B cell (primary cell): Measurements from ENCODE around the gene NAIF1. TPM values are rescaled to one million over a fixed set of nuclear protein-coding genes. Genes with fewer than 3 reads are reported as not detected.
"Not testable (repeated sequence)": the region's sequence is repeated elsewhere in the genome, so short reads cannot be mapped to it uniquely, and the experiment has no call there.

Experiments used
- ATAC-seq: fragments of 200-7000 bp; cut with Tn5 transposase; one replicate; pipeline ENCODE4 v1.10.0; 2021; ENCODE audit warnings: low read depth, mild to moderate bottlenecking, moderate number of reproducible peaks, moderate library complexity
- CTCF ChIA-PET: fragments of 350-600 bp; sonication (Branson Sonifier 250); formaldehyde crosslinking; loops from one replicate; lab custom pipeline; 2021; ENCODE audit warnings: antibody characterized with exemption, inconsistent platforms; lab: Charles Lee
- POLR2A ChIA-PET: fragments of 350-600 bp; sonication (Branson Sonifier 250); formaldehyde crosslinking; loops from one replicate; lab custom pipeline; 2021; ENCODE audit warnings: antibody characterized with exemption; lab: Charles Lee
- DNase-seq: peaks from one replicate; pipeline ENCODE4 v3.0.0; 2013
- H2AFZ ChIP-seq: 2 replicates; pipeline ENCODE4 v1.6.1; 2012; ENCODE audit warnings: mild to moderate bottlenecking, low read depth, low read length; ENCODE audit not compliant: insufficient read depth, poor library complexity, severe bottlenecking
- H3K27ac ChIP-seq, 2 donors: 1 replicate in 1 of 2; 2 replicates in 1 of 2; pipeline ENCODE4 v1.5.1; 2012 to 2013; ENCODE audit warnings: low read length in 2 of 2, mild to moderate bottlenecking in 2 of 2, moderate library complexity in 1 of 2
- H3K27me3 ChIP-seq, 4 experiments: fragments of 200-600 bp in 1 of 4; sonication (generic) in 1 of 4; replicated peaks in 1 of 4; 1 replicate in 2 of 4; 2 replicates in 2 of 4; pipeline versions ENCODE4 v1.6.1 to v1.7.0; 2013 to 2016; ENCODE audit warnings: low read length in 3 of 4, mild to moderate bottlenecking in 2 of 4, mixed read lengths in 1 of 4, moderate library complexity in 1 of 4; ENCODE audit not compliant: insufficient read depth in 4 of 4, control insufficient read depth in 3 of 4; ENCODE audit errors: control extremely low read depth in 1 of 4
- H3K36me3 ChIP-seq, 2 experiments: replicated peaks in 1 of 2; 1 replicate in 1 of 2; 2 replicates in 1 of 2; pipeline versions ENCODE4 v1.6.1 to v1.7.1; 2013; ENCODE audit warnings: low read length in 1 of 2; ENCODE audit not compliant: insufficient read depth in 2 of 2, control insufficient read depth in 1 of 2; ENCODE audit errors: control extremely low read depth in 1 of 2, extremely low read depth in 1 of 2
- H3K4me1 ChIP-seq, 2 donors: fragments of 200-600 bp in 1 of 2; sonication (generic) in 1 of 2; 1 replicate in 1 of 2; 2 replicates in 1 of 2; pipeline versions ENCODE4 v1.5.1 to v1.6.1; 2013 to 2017; ENCODE audit warnings: low read length in 2 of 2; ENCODE audit not compliant: control insufficient read depth in 2 of 2, insufficient read depth in 2 of 2
- H3K4me2 ChIP-seq: replicated peaks from 2 replicates; pipeline ENCODE3; 2012; ENCODE audit warnings: mild to moderate bottlenecking, low read depth, low read length; ENCODE audit not compliant: poor library complexity, severe bottlenecking
- H3K4me3 ChIP-seq, 5 experiments: fragments of 200-600 bp in 1 of 5; sonication (generic) in 1 of 5; 1 replicate in 3 of 5; 2 replicates in 2 of 5; pipeline versions ENCODE4 v1.5.1 to v1.7.0; 2011 to 2016; ENCODE audit warnings: low read length in 4 of 5, mild to moderate bottlenecking in 4 of 5, low read depth in 2 of 5, control low read depth in 1 of 5, moderate library complexity in 1 of 5; ENCODE audit not compliant: insufficient read depth in 1 of 5; ENCODE audit errors: control extremely low read depth in 1 of 5, extremely low read depth in 1 of 5
- H3K79me2 ChIP-seq: fragments of 200-600 bp; sonication (generic); one replicate; pipeline ENCODE4 v1.6.0; 2016; ENCODE audit warnings: low read length; ENCODE audit not compliant: control insufficient read depth, insufficient read depth
- H3K9ac ChIP-seq: fragments of 200-600 bp; sonication (generic); 2 replicates; pipeline ENCODE4 v1.6.1; 2017; ENCODE audit warnings: mild to moderate bottlenecking, low read length, moderate library complexity
- H3K9me3 ChIP-seq, 3 donors: one replicate each; pipeline versions ENCODE4 v1.6.1 to v1.7.1; 2013; ENCODE audit warnings: low read length in 2 of 3; ENCODE audit not compliant: control insufficient read depth in 2 of 3, insufficient read depth in 1 of 3; ENCODE audit errors: control extremely low read depth in 1 of 3
- H4K20me1 ChIP-seq: 2 replicates; pipeline ENCODE4 v1.6.0; 2012; ENCODE audit warnings: mild to moderate bottlenecking, low read length; ENCODE audit not compliant: insufficient read depth, control insufficient read depth, poor library complexity, severe bottlenecking
- H3K27ac Mint-ChIP-seq: one replicate; pipeline ENCODE4 v1.8.0; 2021; ENCODE audit warnings: mixed read lengths
- H3K27me3 Mint-ChIP-seq: one replicate; pipeline ENCODE4 v1.8.0; 2021; ENCODE audit warnings: mixed read lengths
- H3K4me1 Mint-ChIP-seq: one replicate; pipeline ENCODE4 v1.8.0; 2021; ENCODE audit warnings: mixed read lengths
- H3K4me3 Mint-ChIP-seq: one replicate; pipeline ENCODE4 v1.8.0; 2021; ENCODE audit warnings: mixed read lengths
- H3K9me3 Mint-ChIP-seq: one replicate; pipeline ENCODE4 v1.8.0; 2022; ENCODE audit warnings: mixed read lengths; ENCODE audit not compliant: insufficient read depth
- EZH2 ChIP-seq: IDR thresholded peaks from 2 replicates; pipeline ENCODE4 v1.6.1; 2012; ENCODE audit warnings: borderline replicate concordance, low read depth, mild to moderate bottlenecking, moderate library complexity, low read length; ENCODE audit not compliant: insufficient read depth, poor library complexity, severe bottlenecking
- WGBS: methylation state at CpG from one replicate; pipeline ENCODE4 v1.1.5; 2013; ENCODE audit warnings: missing lambda C conversion rate; ENCODE audit not compliant: insufficient coverage; 5-methylcytosine and 5-hydroxymethylcytosine counted together
- intact Hi-C: fragments of 100-400 bp; cut with micrococcal nuclease; formaldehyde crosslinking; loops from one replicate; pipeline ENCODE4 v1.10.0; 2022
- polyA plus RNA-seq: library from polyadenylated mRNA; depleted of rRNA; stranded (reverse); fragments of >200 nt; gene quantifications from 2 replicates; pipeline ENCODE4 v1.2.3, GENCODE V29; 2012
- total RNA-seq, 2 donors: library from RNA; stranded (reverse); fragments of 120-200 nt in 1 of 2; gene quantifications; 1 replicate in 1 of 2; 2 replicates in 1 of 2; pipeline versions ENCODE4 v1.2.3 to v1.2.4, GENCODE V29; 2013 to 2022
- TF ChIP-seq, protein P1 (sequence below): fragments of 200-600 bp; IDR thresholded peaks from one replicate; pipeline ENCODE4 v1.8.0; 2022; ENCODE audit warnings: antibody characterized with exemption, mild to moderate bottlenecking

The NAIF1 gene
- total and polyA plus RNA-seq, 2 donors (not counting 1 experiment from before 2014, with no cell fraction given) = 11.4 to 16.6 TPM

- H3K4me1 ChIP-seq = peaks cover 49 to 57% of the 10 kb centered on the region in 2 donors
- WGBS = 0% methylated on average over 4 of the region's 5 CpGs
- H3K36me3 ChIP-seq = no peaks in the 10 kb centered on the region
- TF ChIP-seq EZH2 = no peak
- TF ChIP-seq, protein P1, sequence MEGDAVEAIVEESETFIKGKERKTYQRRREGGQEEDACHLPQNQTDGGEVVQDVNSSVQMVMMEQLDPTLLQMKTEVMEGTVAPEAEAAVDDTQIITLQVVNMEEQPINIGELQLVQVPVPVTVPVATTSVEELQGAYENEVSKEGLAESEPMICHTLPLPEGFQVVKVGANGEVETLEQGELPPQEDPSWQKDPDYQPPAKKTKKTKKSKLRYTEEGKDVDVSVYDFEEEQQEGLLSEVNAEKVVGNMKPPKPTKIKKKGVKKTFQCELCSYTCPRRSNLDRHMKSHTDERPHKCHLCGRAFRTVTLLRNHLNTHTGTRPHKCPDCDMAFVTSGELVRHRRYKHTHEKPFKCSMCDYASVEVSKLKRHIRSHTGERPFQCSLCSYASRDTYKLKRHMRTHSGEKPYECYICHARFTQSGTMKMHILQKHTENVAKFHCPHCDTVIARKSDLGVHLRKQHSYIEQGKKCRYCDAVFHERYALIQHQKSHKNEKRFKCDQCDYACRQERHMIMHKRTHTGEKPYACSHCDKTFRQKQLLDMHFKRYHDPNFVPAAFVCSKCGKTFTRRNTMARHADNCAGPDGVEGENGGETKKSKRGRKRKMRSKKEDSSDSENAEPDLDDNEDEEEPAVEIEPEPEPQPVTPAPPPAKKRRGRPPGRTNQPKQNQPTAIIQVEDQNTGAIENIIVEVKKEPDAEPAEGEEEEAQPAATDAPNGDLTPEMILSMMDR = no peak
- H3K27ac Mint-ChIP-seq = peak overlapping the region; percentile 94
- no peaks in the 10 kb centered on the region for H3K9me3 ChIP-seq
- peaks cover 47% of the 10 kb centered on the region for H3K4me1 Mint-ChIP-seq
- H3K4me2 ChIP-seq = peak overlapping the region; percentile 71
- no peaks in the 10 kb centered on the region for H3K9me3 Mint-ChIP-seq
- H4K20me1 ChIP-seq = no peaks in the 10 kb centered on the region
- H3K27me3 ChIP-seq = no peaks in the 10 kb centered on the region
- H2AFZ ChIP-seq = peak overlapping the region; percentile 37
- H3K27ac ChIP-seq = peak overlapping the region; percentile 95 to 96
- peak overlapping the region; percentile 80 for H3K4me3 Mint-ChIP-seq
- peaks cover 76% of the 10 kb centered on the region for H3K79me2 ChIP-seq
- intact Hi-C loops = loop anchor here (1.0 kb wide), 1 partner anchor 22 kb away; no protein-coding TSS in a partner anchor
- H3K4me3 ChIP-seq = peak overlapping the region; percentile 18 to 66 (median 40)
- peak; percentile 6 for ATAC-seq
- H3K27me3 Mint-ChIP-seq = no peaks in the 10 kb centered on the region
- peak overlapping the region; percentile 52 for H3K9ac ChIP-seq
- peak; percentile 87 for DNase-seq
- CTCF ChIA-PET = interaction anchor here (0.6 to 2.1 kb wide), 13 partner anchors 10 to 142 kb away, joined by 3 to 11 read pairs (median 5); no protein-coding TSS in a partner anchor
- POLR2A ChIA-PET = interaction anchor here (0.5 to 1.0 kb wide), 3 partner anchors 11 to 146 kb away, joined by 4 to 5 read pairs (median 4); partner anchors contain the start of gene PTGES2
Measured at GRCh38 chr9:128072144-128073021, 5.3 kb upstream of the NAIF1 start.

DNA sequence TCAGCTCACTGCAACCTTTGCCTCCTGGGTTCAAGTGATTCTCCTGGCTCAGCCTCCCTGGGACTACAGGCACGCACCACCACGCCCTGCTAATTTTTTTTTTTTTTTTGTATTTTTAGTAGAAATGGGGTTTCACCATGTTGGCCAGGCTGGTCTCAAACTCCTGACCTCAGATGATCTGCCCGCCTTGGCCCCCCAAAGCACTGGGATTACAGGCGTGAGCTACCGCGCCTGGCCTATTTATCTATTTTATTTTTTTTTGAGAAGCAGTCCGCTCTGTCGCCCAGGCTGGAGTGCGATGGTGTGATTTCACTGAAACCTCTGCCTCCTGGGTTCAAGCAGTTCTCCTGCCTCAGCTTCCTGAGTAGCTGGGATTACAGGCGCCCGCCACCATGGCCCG is 4.4 kb upstream of the NAIF1 start:
- peaks cover 47% of the 10 kb centered on the region for H3K4me1 Mint-ChIP-seq
- H2AFZ ChIP-seq = not testable (repeated sequence)
- CTCF ChIA-PET = interaction anchor here (0.9 to 2.1 kb wide), 4 partner anchors 37 to 116 kb away, joined by 4 to 11 read pairs (median 8); no protein-coding TSS in a partner anchor

More for the DNA sequence above, 4.4 kb upstream of the NAIF1 start:
- DNase-seq, H4K20me1 ChIP-seq, H3K27me3 Mint-ChIP-seq, H3K9me3 Mint-ChIP-seq, H3K9me3 ChIP-seq, ATAC-seq, H3K36me3 ChIP-seq, H3K27me3 ChIP-seq, intact Hi-C loops: not testable (repeated sequence)
- Histone ChIP-seq H3K4me3 (peak overlapping the region in 1 of 5 experiments; percentile 66), H3K4me2 (peak overlapping the region; percentile 71), H3K9ac (peak overlapping the region; percentile 52), H3K79me2 (peaks cover 71% of the 10 kb centered on the region), H3K4me1 (peaks cover 54 to 64% of the 10 kb centered on the region in 2 donors), H3K27ac (peak overlapping the region; percentile 95 to 96)
- H3K4me3 Mint-ChIP-seq = peak overlapping the region; percentile 80
- peak overlapping the region; percentile 94 for H3K27ac Mint-ChIP-seq
- WGBS = 95% methylated on average over 3 of the region's 12 CpGs
- POLR2A ChIA-PET = interaction anchor here (0.6 kb wide), 1 partner anchor 15 kb away, joined by 3 read pairs; no protein-coding TSS in a partner anchor
